Middle frontal gyrus (tissue), 1 donor: ENCODE data around the gene B3GLCT.
A peak's percentile ranks its signal among the peaks of the same experiment; 100 is the strongest.
"Not testable (repeated sequence)": the region's sequence is repeated elsewhere in the genome, so short reads cannot be mapped to it uniquely, and the experiment has no call there.

Experiments
- DNase-seq: peaks from one replicate; pipeline ENCODE4 v3.0.0-alpha.2; 2015; ENCODE audit warnings: low spot score; ENCODE audit errors: extremely low spot score

Gene B3GLCT

DNA sequence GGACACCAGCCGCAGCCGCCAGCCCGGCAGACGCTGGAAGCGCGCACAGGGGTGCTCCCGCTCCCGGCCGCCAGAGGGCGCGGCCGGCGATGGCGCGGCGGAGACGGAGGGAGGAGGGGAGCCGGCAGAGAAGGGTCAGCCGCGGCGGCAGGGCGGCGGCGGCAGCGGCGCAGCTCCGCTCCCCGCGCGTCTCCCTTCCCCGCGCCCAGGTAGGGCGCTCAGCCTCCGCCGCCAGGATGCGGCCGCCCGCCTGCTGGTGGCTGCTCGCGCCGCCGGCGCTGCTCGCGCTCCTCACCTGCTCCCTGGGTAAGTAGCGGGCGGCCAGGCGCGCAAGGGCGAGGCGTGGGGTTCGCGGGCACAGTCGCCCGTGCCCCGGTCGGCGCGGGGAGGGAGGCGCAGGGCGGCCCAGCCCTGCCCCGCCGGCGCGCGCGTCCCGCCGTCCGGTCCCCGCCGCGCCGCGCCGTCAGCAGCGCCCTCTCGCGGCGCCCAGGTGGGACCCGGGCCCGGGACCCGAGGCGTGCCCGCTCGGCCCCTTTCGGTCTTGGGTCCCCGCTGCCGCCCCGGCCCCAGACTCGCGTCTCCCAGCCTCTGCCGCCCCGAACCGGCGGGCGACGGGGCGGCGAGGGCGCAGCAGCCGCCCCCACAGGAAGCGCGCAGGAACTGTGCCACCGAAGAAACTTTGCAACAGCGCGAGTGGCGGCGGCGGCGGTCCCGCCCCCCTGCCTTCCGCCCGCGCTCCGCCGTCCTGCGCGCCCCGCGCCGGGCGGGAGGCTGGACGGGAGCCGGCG lies at the start of gene B3GLCT:
B3GLCT (plus strand) TSS at position 127 of the 788 bp plus-strand sequence; CDS start at position 237, 110 bp downstream.
- DNase-seq, result peak; percentile 66

DNA sequence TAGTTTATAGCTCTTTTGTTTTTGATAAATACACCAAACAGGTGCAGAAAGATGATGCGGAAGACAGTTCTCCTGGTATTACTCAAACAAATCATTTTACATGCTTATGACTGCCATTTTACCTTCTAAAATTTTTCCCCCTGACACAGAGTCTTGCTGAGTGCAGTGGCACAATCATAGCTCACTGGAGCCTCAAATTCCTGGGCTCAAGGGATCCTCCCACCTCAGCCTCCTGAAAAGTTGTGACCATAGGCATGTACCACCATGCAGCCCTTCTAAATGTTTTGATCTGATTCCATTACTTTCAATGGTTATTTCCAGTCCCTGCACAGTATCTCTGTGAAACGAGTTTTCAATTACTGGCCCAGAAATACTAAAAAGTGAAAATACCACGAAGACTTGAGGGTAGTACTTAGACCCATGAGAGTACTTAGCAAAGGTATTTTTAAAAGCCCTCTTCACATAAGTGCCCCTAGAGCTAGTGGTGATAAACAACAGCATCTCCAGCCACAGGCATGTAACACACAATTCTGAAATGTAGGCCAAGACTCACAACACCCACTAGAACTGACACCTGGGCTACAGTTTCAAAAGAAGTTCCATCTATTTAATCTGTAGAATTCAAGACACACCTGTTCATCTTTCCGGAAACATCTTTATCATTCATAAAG lies 49.3 kb upstream of the B3GLCT start:
- no peak for DNase-seq

DNA sequence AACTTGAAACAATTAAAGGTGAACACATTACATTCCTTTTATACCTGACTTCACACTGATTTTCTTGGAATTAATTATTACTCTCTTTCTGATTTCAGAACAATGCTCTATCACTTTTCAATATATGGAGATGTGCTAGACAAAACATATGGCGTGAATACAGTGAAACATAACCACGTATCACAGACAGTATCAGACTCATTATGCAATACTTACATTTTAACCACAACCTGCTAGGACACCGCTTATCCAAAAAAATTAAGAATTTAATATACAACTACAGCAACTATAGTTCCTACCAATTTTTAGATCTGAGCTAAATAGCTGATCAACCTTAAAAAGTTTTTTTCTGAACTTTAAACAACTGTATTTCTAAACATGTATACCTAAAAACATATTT lies 47.9 kb upstream of the B3GLCT start:
- DNase-seq, result no peak

DNA sequence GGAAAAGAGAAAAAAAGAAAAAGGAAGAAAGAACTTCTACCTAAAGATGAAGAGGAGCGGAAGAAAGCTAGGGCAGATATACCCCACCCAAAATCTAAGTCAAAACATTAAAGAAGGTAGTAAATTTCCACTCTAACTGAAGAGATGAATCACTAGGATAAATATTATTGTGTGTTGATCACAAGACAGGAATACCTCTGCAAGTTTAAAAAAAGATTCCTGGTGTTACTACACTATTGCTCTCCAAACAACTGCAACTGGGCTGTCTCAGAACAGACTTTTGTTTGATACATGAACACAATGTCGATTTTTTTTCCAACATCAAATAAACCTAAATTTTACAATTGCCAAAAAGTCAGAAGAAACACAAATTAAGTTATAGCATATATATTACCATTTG lies 44.8 kb upstream of the B3GLCT start:
- DNase-seq, result no peak

DNA sequence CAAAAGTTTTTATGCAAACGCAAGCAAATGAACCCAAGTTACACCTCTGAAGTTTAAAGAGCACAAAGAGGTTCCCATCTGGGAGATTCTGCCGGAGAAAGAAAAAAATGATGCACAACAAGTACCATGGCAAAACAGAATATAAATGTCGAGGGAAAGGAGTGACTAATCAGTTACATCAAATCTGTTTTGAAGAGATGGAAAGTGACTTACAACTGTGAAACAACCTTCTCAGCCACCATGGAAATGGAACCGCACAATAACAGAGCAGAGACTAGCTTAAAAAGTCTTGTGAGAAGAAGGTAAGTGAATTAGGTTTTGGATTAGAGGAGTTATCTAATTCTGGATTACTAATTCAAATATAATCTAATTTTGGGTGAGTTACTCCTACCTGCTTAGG lies 40.5 kb upstream of the B3GLCT start:
- DNase-seq, result no peak

- DNase-seq, result peak; percentile 6
These were observed 38.8 kb upstream of the B3GLCT start for GRCh38 chr13:31160857-31161556.

GRCh38 chr13:31161557-31162150 lies 38.1 kb upstream of the B3GLCT start, which contains the start of gene HSPH1:
Gene HSPH1 (minus strand): TSS chr13:31161904. CDS start chr13:31161582, 322 bp downstream.
- peak; percentile 97 for DNase-seq

- DNase-seq, result peak; percentile 93
These were observed 37.4 kb upstream of the B3GLCT start for GRCh38 chr13:31162151-31163008.

GRCh38 chr13:31166591-31166990 lies 33.2 kb upstream of the B3GLCT start:
- DNase-seq, result no peak

- DNase-seq, result no peak
These were observed 32.3 kb upstream of the B3GLCT start for GRCh38 chr13:31167490-31167889.

DNA sequence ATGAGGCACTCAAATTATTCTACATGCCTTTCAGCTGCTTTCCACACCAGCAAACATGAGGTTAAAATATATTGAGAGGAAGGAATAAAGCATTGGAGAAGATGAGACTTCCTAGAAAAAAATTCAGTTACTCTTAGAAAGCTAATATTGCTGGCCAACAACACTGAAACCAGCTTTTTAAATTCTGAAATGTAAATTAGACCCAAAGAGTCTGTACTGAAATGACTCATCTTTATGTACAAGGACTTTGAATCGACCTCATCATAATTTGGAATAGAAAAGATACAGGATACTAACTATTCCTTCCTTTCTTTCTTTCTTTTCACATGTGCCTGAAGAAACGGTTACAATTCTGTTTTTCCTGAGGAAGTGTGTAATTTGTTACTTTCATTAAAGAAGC lies 31.6 kb upstream of the B3GLCT start:
- no peak for DNase-seq

- no peak for DNase-seq
These were observed 31.0 kb upstream of the B3GLCT start for GRCh38 chr13:31168736-31169135.

DNA sequence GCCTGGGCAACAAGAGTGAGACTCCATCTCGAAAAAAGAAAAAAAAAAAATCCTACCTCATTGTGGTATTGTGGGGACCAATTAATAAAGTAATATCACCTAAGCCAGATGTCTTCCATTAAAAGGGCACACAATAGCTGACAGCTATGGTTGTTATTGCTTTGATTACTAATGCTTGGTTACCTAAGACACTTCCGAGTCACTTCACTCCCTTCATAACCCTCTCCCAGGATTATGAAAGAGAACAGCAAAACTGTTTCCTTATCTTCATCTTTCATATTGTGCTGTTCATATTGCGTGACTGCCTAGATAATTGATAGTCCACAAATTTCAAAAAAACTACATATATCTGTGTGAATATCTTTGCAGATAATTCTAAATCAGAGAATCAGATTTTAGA lies 27.8 kb upstream of the B3GLCT start:
- no peak for DNase-seq

GRCh38 chr13:31172535-31172934 lies 27.2 kb upstream of the B3GLCT start:
- no peak for DNase-seq

DNA sequence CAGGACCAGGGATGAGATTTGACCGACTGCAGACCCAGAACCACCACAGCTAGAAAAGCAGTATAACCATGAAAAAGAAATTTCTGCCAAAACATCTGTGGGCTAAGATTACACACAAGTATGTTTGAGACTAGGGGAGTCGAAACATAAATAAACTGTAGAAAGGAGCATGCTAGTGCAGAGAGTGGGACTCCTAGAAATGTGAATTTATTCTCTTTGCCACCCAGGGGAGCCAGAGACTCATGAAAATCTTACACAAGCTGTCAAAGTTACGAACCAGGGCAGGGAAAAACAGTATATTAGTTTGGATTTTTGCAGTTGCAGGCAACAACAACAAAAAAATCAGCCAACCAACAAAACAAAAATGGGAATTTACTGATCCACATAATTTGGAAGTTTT lies 25.8 kb upstream of the B3GLCT start:
- DNase-seq, result no peak

GRCh38 chr13:31175847-31176532 lies 23.8 kb upstream of the B3GLCT start:
- no peak for DNase-seq

DNA sequence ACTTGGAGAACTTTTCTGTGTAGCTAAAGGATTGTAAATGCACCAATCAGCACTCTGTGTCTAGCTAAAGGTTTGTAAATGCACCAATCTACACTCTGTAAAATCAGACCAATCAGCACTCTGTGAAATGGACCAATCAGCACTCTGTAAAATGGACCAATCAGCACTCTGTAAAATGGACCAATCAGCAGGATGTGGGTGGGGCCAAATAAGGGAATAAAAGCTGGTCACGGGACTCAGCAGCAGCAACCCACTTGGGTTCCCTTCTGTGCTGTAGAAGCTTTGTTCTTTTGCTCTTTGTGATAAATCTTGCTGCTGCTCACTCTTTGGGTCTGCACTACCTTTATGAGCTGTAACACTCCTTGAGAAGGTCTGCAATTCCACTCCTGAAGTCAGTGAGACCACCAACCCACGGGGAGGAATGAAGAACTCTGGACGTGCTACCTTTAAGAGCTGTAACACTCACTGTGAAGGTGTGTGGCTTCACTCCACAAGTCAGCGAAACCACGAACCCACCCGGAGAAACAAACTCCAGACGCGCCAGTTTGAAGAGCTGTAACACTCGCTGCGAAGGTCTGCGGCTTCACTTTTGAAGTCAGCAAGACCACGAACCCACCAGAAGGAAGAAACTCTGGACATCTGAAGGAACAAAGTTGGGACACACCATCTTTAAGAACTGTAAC lies 21.8 kb upstream of the B3GLCT start:
- not testable (repeated sequence) for DNase-seq

- no peak for DNase-seq
These were observed 20.5 kb upstream of the B3GLCT start for GRCh38 chr13:31179241-31179640.

- no peak for DNase-seq
These were observed 20.0 kb upstream of the B3GLCT start for GRCh38 chr13:31179754-31180153.

GRCh38 chr13:31182987-31183386 lies 16.8 kb upstream of the B3GLCT start:
- no peak for DNase-seq
